Osteoblast (primary cell): Measurements from ENCODE around the gene CELSR2. TPM values are rescaled to one million over a fixed set of nuclear protein-coding genes. Genes with fewer than 3 reads are reported as not detected.

Experiments used
- DNase-seq: peaks from one replicate; pipeline ENCODE4 v3.0.0; 2011; ENCODE audit warnings: low spot score, mixed read lengths; ENCODE audit not compliant: insufficient read length; ENCODE audit errors: missing footprints
- H2AFZ ChIP-seq: 2 replicates; pipeline ENCODE4 v1.6.0; 2011; ENCODE audit warnings: mild to moderate bottlenecking, low read length
- H3K27ac ChIP-seq: 2 replicates; pipeline ENCODE4 v1.5.1; 2011; ENCODE audit warnings: mild to moderate bottlenecking, low read depth, low read length, moderate library complexity
- H3K27me3 ChIP-seq: 2 replicates; pipeline ENCODE4 v1.6.0; 2012; ENCODE audit warnings: mild to moderate bottlenecking, control low read depth, inconsistent platforms, low read length, moderate library complexity; ENCODE audit not compliant: insufficient read depth
- H3K36me3 ChIP-seq: 2 replicates; pipeline ENCODE4 v1.5.1; 2011; ENCODE audit warnings: mild to moderate bottlenecking, low read length, control low read depth, moderate library complexity; ENCODE audit not compliant: insufficient read depth
- H3K4me1 ChIP-seq: 2 replicates; pipeline ENCODE4 v1.5.1; 2011; ENCODE audit warnings: mild to moderate bottlenecking, low read length, control low read depth, moderate library complexity; ENCODE audit not compliant: insufficient read depth
- H3K4me2 ChIP-seq: 2 replicates; pipeline ENCODE4 v1.6.0; 2011; ENCODE audit warnings: mild to moderate bottlenecking, low read length; ENCODE audit not compliant: insufficient read depth
- H3K4me3 ChIP-seq: fragments of 200-600 bp; sonication (generic); 3 replicates; pipeline ENCODE4 v1.5.1; 2012; ENCODE audit warnings: mild to moderate bottlenecking, low read length, inconsistent platforms; ENCODE audit not compliant: insufficient read depth
- H3K79me2 ChIP-seq: 2 replicates; pipeline ENCODE4 v1.6.0; 2012; ENCODE audit warnings: mild to moderate bottlenecking, low read length, control low read depth, inconsistent platforms; ENCODE audit not compliant: insufficient read depth
- H3K9me3 ChIP-seq: 2 replicates; pipeline ENCODE4 v1.5.1; 2011; ENCODE audit warnings: low read depth, low read length, control low read depth
- H4K20me1 ChIP-seq: 2 replicates; pipeline ENCODE4 v1.6.0; 2012; ENCODE audit warnings: mild to moderate bottlenecking, low read length, control low read depth; ENCODE audit not compliant: insufficient read depth
- CTCF ChIP-seq: IDR thresholded peaks from 2 replicates; pipeline ENCODE4 v1.5.1; 2011; ENCODE audit warnings: mild to moderate bottlenecking, low read depth, low read length, moderate library complexity; ENCODE audit errors: extremely low read depth
- total RNA-seq: library from RNA; depleted of rRNA; stranded (reverse); fragments of >200 nt; gene quantifications from 2 replicates; pipeline ENCODE4 v1.2.3, GENCODE V29; 2012

CELSR2 gene
- total RNA-seq, 1 donor: 1.4 TPM

GRCh38 chr1:109250454-109251276, 1.3 kb downstream of the CELSR2 start:
- H3K9me3 ChIP-seq: no peaks in the 10 kb centered on the region
- no peak overlapping the region for H3K4me3 ChIP-seq
- H3K27ac ChIP-seq: no peak overlapping the region
- no peak for TF ChIP-seq CTCF
- H4K20me1 ChIP-seq: no peaks in the 10 kb centered on the region
- peak overlapping the region; percentile 77 for H3K4me2 ChIP-seq
- no peak overlapping the region for H2AFZ ChIP-seq
- no peaks in the 10 kb centered on the region for H3K79me2 ChIP-seq
- peak; percentile 88 for DNase-seq
- peaks cover 20% of the 10 kb centered on the region for H3K4me1 ChIP-seq
- H3K36me3 ChIP-seq: no peaks in the 10 kb centered on the region
- no peaks in the 10 kb centered on the region for H3K27me3 ChIP-seq

GRCh38 chr1:109251277-109252166, 2.2 kb downstream of the CELSR2 start:
- no peak for TF ChIP-seq CTCF
- peak; percentile 75 for DNase-seq
- H4K20me1 ChIP-seq: no peaks in the 10 kb centered on the region

GRCh38 chr1:109252167-109252892, 3.0 kb downstream of the CELSR2 start:
- peak; percentile 82 for DNase-seq
- H3K4me3 ChIP-seq: no peak overlapping the region
- H3K27me3 ChIP-seq: no peaks in the 10 kb centered on the region
- no peak for TF ChIP-seq CTCF
- no peaks in the 10 kb centered on the region for H3K9me3 ChIP-seq
- no peaks in the 10 kb centered on the region for H3K36me3 ChIP-seq
- no peak overlapping the region for H3K27ac ChIP-seq
- H3K4me1 ChIP-seq: peaks cover 20% of the 10 kb centered on the region
- no peaks in the 10 kb centered on the region for H4K20me1 ChIP-seq
- no peaks in the 10 kb centered on the region for H3K79me2 ChIP-seq
- H3K4me2 ChIP-seq: no peak overlapping the region
- no peak overlapping the region for H2AFZ ChIP-seq

More at GRCh38 chr1:109251277-109252166, 2.2 kb downstream of the CELSR2 start:
- no peaks in the 10 kb centered on the region for H3K79me2 ChIP-seq
- no peak overlapping the region for H3K27ac ChIP-seq
- H3K4me2 ChIP-seq: no peak overlapping the region
- no peaks in the 10 kb centered on the region for H3K36me3 ChIP-seq
- no peak overlapping the region for H2AFZ ChIP-seq
- no peaks in the 10 kb centered on the region for H3K9me3 ChIP-seq
- peaks cover 20% of the 10 kb centered on the region for H3K4me1 ChIP-seq
- H3K4me3 ChIP-seq: no peak overlapping the region
- H3K27me3 ChIP-seq: no peaks in the 10 kb centered on the region
